ENCODE measurements around the gene RAB28.

DNA sequence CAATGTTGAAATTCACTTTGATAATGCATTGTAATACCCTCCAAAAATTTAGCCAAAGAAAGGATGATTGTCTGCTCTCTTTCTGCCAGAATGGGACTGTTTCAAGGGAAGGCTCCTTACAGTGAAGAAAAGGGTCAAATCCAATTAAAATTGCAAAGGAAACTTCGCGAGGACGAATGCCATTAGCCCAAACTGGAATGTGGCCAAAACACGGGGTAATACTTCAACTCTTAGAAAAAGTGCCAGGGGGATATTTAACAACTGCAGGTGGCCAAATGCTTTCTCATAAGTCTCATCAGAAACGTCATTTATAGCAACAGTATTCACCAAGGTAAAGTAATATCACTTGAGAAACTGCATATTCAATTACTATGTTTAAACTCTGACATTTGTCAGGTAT, 31.1 kb upstream of the RAB28 start:
- TF ChIP-seq, protein P1, sequence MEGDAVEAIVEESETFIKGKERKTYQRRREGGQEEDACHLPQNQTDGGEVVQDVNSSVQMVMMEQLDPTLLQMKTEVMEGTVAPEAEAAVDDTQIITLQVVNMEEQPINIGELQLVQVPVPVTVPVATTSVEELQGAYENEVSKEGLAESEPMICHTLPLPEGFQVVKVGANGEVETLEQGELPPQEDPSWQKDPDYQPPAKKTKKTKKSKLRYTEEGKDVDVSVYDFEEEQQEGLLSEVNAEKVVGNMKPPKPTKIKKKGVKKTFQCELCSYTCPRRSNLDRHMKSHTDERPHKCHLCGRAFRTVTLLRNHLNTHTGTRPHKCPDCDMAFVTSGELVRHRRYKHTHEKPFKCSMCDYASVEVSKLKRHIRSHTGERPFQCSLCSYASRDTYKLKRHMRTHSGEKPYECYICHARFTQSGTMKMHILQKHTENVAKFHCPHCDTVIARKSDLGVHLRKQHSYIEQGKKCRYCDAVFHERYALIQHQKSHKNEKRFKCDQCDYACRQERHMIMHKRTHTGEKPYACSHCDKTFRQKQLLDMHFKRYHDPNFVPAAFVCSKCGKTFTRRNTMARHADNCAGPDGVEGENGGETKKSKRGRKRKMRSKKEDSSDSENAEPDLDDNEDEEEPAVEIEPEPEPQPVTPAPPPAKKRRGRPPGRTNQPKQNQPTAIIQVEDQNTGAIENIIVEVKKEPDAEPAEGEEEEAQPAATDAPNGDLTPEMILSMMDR (conservative IDR thresholded peaks at IDR 0.05; ENCODE audit: low read depth, low read length): no peak
- TF ChIP-seq EZH2 (IDR thresholded peaks at IDR 0.05; ENCODE audit: low read length, unreplicated experiment): no peak
- TF ChIP-seq EZH2phosphoT487 (IDR thresholded peaks at IDR 0.05; ENCODE audit: borderline replicate concordance, low read length): no peak
